GM23248 (cell line): ENCODE measurements around the gene PLSCR1.

Experiments used
- EZH2 ChIP-seq: fragments of 200-600 bp; sonication (generic); IDR thresholded peaks from 2 replicates; pipeline ENCODE4 v1.6.1; 2018; ENCODE audit warnings: antibody characterized with exemption, mild to moderate bottlenecking; ENCODE audit not compliant: insufficient read depth, poor library complexity, severe bottlenecking
- EZH2phosphoT487 ChIP-seq: fragments of 200-600 bp; sonication (generic); IDR thresholded peaks from 2 replicates; pipeline ENCODE4 v1.6.1; 2018; ENCODE audit warnings: antibody characterized with exemption, moderate library complexity, mild to moderate bottlenecking, low read depth; ENCODE audit not compliant: insufficient read depth

GRCh38 chr3:146466604-146467003 is 77.8 kb downstream of the PLSCR1 start:
- TF ChIP-seq EZH2 (no peak), EZH2phosphoT487 (no peak)
